Ovary (tissue), 3 donors: Measurements from ENCODE around the gene TSPAN14.

ENCODE experiments used
- EP300 ChIP-seq: sonication (generic); formaldehyde crosslinking; IDR thresholded peaks from one replicate; pipeline ENCODE4 v1.6.1; 2017; ENCODE audit warnings: antibody characterized with exemption
- POLR2A ChIP-seq: fragments of 450-650 bp; IDR thresholded peaks from one replicate; pipeline ENCODE4 v1.6.1; 2017; ENCODE audit warnings: antibody characterized with exemption, mild to moderate bottlenecking, moderate library complexity
- TF ChIP-seq, protein P1 (sequence below), 3 donors: fragments of 450-650 bp in 2 of 3; fragments of 200-600 bp in 1 of 3; IDR thresholded peaks; one replicate each; pipeline versions ENCODE4 v1.5.1 to v1.8.0; 2016 to 2022; ENCODE audit warnings: antibody characterized with exemption in 3 of 3, mild to moderate bottlenecking in 1 of 3
- donor health status: DM: no; HTN: no; CAD: no.

DNA sequence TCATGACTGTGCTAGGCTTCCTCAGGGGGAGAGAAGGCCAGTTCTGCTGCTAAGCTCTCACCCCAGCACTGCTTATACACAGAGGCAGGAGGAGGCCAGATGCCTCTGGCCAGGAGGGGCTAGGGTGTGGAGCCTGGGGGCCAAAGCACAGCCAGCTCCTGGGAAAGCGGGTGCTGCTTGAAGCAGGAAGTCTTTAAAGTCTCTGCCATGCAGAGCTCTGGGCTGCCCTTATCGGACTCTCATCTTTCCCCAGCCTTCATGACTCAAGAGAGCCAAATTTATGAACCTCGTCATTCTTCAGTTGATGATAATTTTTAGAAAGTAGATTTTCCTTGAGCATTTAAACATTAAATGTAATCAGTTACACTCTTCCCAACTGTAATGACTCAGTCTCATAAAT lies 11.2 kb upstream of the TSPAN14 start:
- TF ChIP-seq, protein P1, sequence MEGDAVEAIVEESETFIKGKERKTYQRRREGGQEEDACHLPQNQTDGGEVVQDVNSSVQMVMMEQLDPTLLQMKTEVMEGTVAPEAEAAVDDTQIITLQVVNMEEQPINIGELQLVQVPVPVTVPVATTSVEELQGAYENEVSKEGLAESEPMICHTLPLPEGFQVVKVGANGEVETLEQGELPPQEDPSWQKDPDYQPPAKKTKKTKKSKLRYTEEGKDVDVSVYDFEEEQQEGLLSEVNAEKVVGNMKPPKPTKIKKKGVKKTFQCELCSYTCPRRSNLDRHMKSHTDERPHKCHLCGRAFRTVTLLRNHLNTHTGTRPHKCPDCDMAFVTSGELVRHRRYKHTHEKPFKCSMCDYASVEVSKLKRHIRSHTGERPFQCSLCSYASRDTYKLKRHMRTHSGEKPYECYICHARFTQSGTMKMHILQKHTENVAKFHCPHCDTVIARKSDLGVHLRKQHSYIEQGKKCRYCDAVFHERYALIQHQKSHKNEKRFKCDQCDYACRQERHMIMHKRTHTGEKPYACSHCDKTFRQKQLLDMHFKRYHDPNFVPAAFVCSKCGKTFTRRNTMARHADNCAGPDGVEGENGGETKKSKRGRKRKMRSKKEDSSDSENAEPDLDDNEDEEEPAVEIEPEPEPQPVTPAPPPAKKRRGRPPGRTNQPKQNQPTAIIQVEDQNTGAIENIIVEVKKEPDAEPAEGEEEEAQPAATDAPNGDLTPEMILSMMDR (IDR thresholded peaks at IDR 0.05) = no peak
- TF ChIP-seq POLR2A (no peak), EP300 (no peak)
